HepG2 (cell line): ENCODE data around the gene STPG4. TPM values are rescaled to one million over a fixed set of nuclear protein-coding genes. Genes with fewer than 3 reads are reported as not detected.

ENCODE experiments used
- AHDC1 ChIP-seq: sonication (generic); formaldehyde crosslinking; IDR thresholded peaks from 2 replicates; pipeline ENCODE4 v1.5.1; 2020; ENCODE audit warnings: mild to moderate bottlenecking, missing genetic modification reagents, borderline replicate concordance
- ARNT ChIP-seq: fragments of 450-650 bp; IDR thresholded peaks from 2 replicates; pipeline ENCODE4 v1.6.1; 2017
- BCL6 ChIP-seq: IDR thresholded peaks from 2 replicates; pipeline ENCODE4 v1.6.1; 2016; ENCODE audit warnings: missing genetic modification reagents, missing compliant biosample characterization
- CEBPG ChIP-seq: IDR thresholded peaks from 2 replicates; pipeline ENCODE4 v1.6.1; 2016
- FOXK2 ChIP-seq: fragments of 450-650 bp; IDR thresholded peaks from 2 replicates; pipeline ENCODE4 v1.6.1; 2016
- HBP1 ChIP-seq: IDR thresholded peaks from 2 replicates; pipeline ENCODE4 v1.6.1; 2016; ENCODE audit warnings: low read depth, control low read depth
- HES4 ChIP-seq: sonication (generic); formaldehyde crosslinking; IDR thresholded peaks from 2 replicates; pipeline ENCODE4 v1.9.0; 2021; ENCODE audit warnings: mild to moderate bottlenecking, missing genetic modification reagents, borderline replicate concordance
- KLF16 ChIP-seq, 2 experiments: sonication (generic) in 1 of 2; formaldehyde crosslinking in 1 of 2; IDR thresholded peaks; 2 replicates each; pipeline versions ENCODE4 v1.6.1 to v1.8.0; 2016 to 2023; ENCODE audit warnings: missing genetic modification reagents in 2 of 2, missing compliant biosample characterization in 1 of 2
- NCOR1 ChIP-seq: fragments of 200-600 bp; sonication (generic); IDR thresholded peaks from 2 replicates; pipeline ENCODE4 v1.7.0; 2017; ENCODE audit warnings: antibody characterized with exemption, low read length, borderline replicate concordance
- NFYB ChIP-seq: sonication (generic); formaldehyde crosslinking; IDR thresholded peaks from 2 replicates; pipeline ENCODE4 v1.4.0; 2020; ENCODE audit warnings: missing genetic modification reagents
- POGZ ChIP-seq: sonication (generic); formaldehyde crosslinking; IDR thresholded peaks from 2 replicates; pipeline ENCODE4 v1.4.0; 2020; ENCODE audit warnings: mild to moderate bottlenecking, missing genetic modification reagents
- SUZ12 ChIP-seq: fragments of 150-350 bp; IDR thresholded peaks from 2 replicates; pipeline ENCODE4 v1.6.1; 2014; ENCODE audit warnings: low read depth, low read length
- ZEB1 ChIP-seq: IDR thresholded peaks from 2 replicates; pipeline ENCODE4 v1.6.1; 2012; ENCODE audit warnings: mild to moderate bottlenecking, low read depth, inconsistent platforms; ENCODE audit not compliant: insufficient replicate concordance
- ZFP91 ChIP-seq: sonication (generic); formaldehyde crosslinking; IDR thresholded peaks from 2 replicates; pipeline ENCODE4 v1.9.0; 2022; ENCODE audit warnings: missing genetic modification reagents, mild to moderate bottlenecking, borderline replicate concordance
- ZNF20 ChIP-seq: sonication (generic); formaldehyde crosslinking; IDR thresholded peaks from 2 replicates; pipeline ENCODE4 v1.4.0; 2020; ENCODE audit warnings: mild to moderate bottlenecking, moderate library complexity, missing genetic modification reagents
- ZNF367 ChIP-seq: sonication (generic); formaldehyde crosslinking; IDR thresholded peaks from 2 replicates; pipeline ENCODE4 v1.4.0; 2020; ENCODE audit warnings: missing genetic modification reagents, borderline replicate concordance
- ZNF496 ChIP-seq: sonication (generic); formaldehyde crosslinking; IDR thresholded peaks from 2 replicates; pipeline ENCODE4 v1.8.1; 2023; ENCODE audit warnings: mild to moderate bottlenecking, moderate library complexity, missing genetic modification reagents; ENCODE audit not compliant: insufficient replicate concordance
- ZNF790 ChIP-seq: sonication (generic); formaldehyde crosslinking; IDR thresholded peaks from 2 replicates; pipeline ENCODE4 v1.8.0; 2022; ENCODE audit warnings: missing genetic modification reagents, mild to moderate bottlenecking, borderline replicate concordance
- ZNF839 ChIP-seq: sonication (generic); formaldehyde crosslinking; IDR thresholded peaks from 2 replicates; pipeline ENCODE4 v1.4.0; 2020; ENCODE audit warnings: missing genetic modification reagents, mild to moderate bottlenecking, borderline replicate concordance
- polyA plus RNA-seq, 8 experiments: library from polyadenylated mRNA; depleted of rRNA in 3 of 8; stranded (reverse) in 7 of 8; unstranded in 1 of 8; fragments of >200 nt; fragmentation: Illumina TruSeq in 4 of 8; extraction: Trizol in 4 of 8; gene quantifications; 2 replicates each; pipeline versions ENCODE4 v1.2.1 to v1.2.3, GENCODE V29; 2011 to 2016; ENCODE audit warnings: low read depth in 4 of 8, missing spikeins in 1 of 8, mixed read lengths in 1 of 8; ENCODE audit not compliant: insufficient read depth in 1 of 8
- total RNA-seq, 5 experiments: library from RNA; depleted of rRNA; stranded (reverse); fragments of >200 nt; fragmentation: Illumina TruSeq; extraction: Trizol; gene quantifications; 2 replicates each; pipeline ENCODE4 v1.2.3, GENCODE V29; 2016; ENCODE audit warnings: low read depth in 1 of 5
- TF ChIP-seq, protein P1 (sequence below): sonication (generic); formaldehyde crosslinking; IDR thresholded peaks from 2 replicates; pipeline ENCODE4 v1.5.0; 2020; ENCODE audit warnings: mild to moderate bottlenecking, missing genetic modification reagents

Gene STPG4
- total and polyA plus RNA-seq, 2 of the 13 experiments (the other 11 are each of a cell fraction or from before 2014, with no cell fraction given), result 0.11 to 0.15 TPM

DNA sequence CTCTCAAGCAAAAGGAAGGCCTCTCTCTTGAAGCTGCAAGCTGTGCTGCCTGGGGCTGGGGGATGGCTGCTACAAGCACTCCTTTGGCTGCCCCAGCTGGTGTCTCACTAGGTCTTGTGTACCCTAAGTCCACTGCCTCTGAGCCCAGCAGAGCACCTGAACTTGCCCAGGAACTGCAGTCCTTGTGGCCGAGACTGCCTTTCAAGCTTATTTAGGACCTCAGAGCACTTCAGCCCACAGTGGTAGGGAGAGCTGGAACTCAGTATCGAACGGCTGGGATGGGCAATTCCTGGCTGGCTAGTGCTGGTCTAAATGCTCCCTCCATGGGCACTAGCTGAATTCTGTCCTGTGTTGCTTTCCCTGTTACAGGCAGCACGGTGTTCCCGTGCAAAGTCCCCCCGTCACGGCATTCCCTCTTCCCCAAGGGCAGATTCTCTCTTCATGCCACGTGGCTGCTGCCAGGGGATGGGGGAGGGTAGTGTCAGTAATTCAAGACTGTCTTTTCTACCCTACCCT, 25.9 kb downstream of the STPG4 start (continued):
- no peak for TF ChIP-seq AHDC1 (CRISPR knock-in tag)
- peak; percentile 59 for TF ChIP-seq ZFP91 (CRISPR knock-in tag)
- TF ChIP-seq KLF16 (CRISPR knock-in tag; IDR thresholded peaks at IDR 0.05), result no peak; a peak in 2 of 4 replicates
- no peak for TF ChIP-seq ZNF496 (CRISPR knock-in tag)
- TF ChIP-seq ZNF839 (CRISPR knock-in tag), result no peak
- no peak for TF ChIP-seq ZNF20 (CRISPR knock-in tag)
- no peak for TF ChIP-seq ZEB1
- TF ChIP-seq HBP1 (CRISPR knock-in tag), result no peak
- TF ChIP-seq NFYB (CRISPR knock-in tag), result no peak
- no peak for TF ChIP-seq SUZ12
- no peak for TF ChIP-seq HES4 (CRISPR knock-in tag)
- TF ChIP-seq ARNT, result no peak
- TF ChIP-seq, protein P1, sequence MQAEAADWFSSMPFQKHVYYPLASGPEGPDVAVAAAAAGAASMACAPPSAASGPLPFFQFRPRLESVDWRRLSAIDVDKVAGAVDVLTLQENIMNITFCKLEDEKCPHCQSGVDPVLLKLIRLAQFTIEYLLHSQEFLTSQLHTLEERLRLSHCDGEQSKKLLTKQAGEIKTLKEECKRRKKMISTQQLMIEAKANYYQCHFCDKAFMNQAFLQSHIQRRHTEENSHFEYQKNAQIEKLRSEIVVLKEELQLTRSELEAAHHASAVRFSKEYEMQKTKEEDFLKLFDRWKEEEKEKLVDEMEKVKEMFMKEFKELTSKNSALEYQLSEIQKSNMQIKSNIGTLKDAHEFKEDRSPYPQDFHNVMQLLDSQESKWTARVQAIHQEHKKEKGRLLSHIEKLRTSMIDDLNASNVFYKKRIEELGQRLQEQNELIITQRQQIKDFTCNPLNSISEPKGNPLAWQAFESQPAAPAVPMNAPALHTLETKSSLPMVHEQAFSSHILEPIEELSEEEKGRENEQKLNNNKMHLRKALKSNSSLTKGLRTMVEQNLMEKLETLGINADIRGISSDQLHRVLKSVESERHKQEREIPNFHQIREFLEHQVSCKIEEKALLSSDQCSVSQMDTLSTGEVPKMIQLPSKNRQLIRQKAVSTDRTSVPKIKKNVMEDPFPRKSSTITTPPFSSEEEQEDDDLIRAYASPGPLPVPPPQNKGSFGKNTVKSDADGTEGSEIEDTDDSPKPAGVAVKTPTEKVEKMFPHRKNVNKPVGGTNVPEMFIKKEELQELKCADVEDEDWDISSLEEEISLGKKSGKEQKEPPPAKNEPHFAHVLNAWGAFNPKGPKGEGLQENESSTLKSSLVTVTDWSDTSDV, result no peak
- no peak for TF ChIP-seq ZNF790
- TF ChIP-seq POGZ (CRISPR knock-in tag), result peak; percentile 66
- TF ChIP-seq ZNF367 (CRISPR knock-in tag), result no peak
- TF ChIP-seq BCL6 (CRISPR knock-in tag), result peak; percentile 41; the same call in 1 of the 2 replicates
- peak; percentile 71; the same call in 1 of the 2 replicates for TF ChIP-seq NCOR1
- no peak for TF ChIP-seq FOXK2
- TF ChIP-seq CEBPG (CRISPR knock-in tag), result 0 out of 2 replicates have a peak, but pooled peaks have one; percentile 2
